ENCODE measurements around the gene PCGF5.

PCGF5 gene

GRCh38 chr10:91198781-91199180 lies 21.7 kb upstream of the PCGF5 start:
- H3K27ac ChIP-seq (ENCODE audit: low read depth, low read length): no peak overlapping the region
- H3K4me3 ChIP-seq (ENCODE audit: low read length): no peak overlapping the region
- no peak overlapping the region for H3K4me2 ChIP-seq (ENCODE audit: low read length)

GRCh38 chr10:91200314-91201212 lies 19.9 kb upstream of the PCGF5 start:
- Histone ChIP-seq H3K27me3 (ENCODE audit: control insufficient read depth, low read length) (no peaks in the 10 kb centered on the region), H3F3A (ENCODE audit: control insufficient read depth, insufficient read depth) (no peaks in the 10 kb centered on the region; the same call in 1 of the 2 replicates), H3K79me2 (ENCODE audit: control insufficient read depth, low read length) (peaks cover 93% of the 10 kb centered on the region), H3K27ac (ENCODE audit: low read depth, low read length) (no peak overlapping the region), H3K9me2 (replicated peaks; ENCODE audit: control insufficient read depth, low read length) (no peaks in the 10 kb centered on the region), H4K20me1 (ENCODE audit: control insufficient read depth, insufficient read depth, low read depth, low read length) (no peaks in the 10 kb centered on the region), H3K9me3 (ENCODE audit: control insufficient read depth, insufficient read depth, low read length) (no peaks in the 10 kb centered on the region), H3K4me3 (ENCODE audit: low read length) (peak overlapping the region; percentile 37), H3K4me1 (ENCODE audit: control insufficient read depth, low read length) (peaks cover 50% of the 10 kb centered on the region), H3K4me2 (ENCODE audit: low read length) (peak overlapping the region; percentile 61), H3K36me3 (ENCODE audit: control insufficient read depth, low read length) (no peaks in the 10 kb centered on the region)
- no peak for TF ChIP-seq CTCF (IDR thresholded peaks at IDR 0.05; ENCODE audit: low read depth, low read length, poor library complexity, severe bottlenecking)
- TF ChIP-seq EZH2phosphoT487 (IDR thresholded peaks at IDR 0.05; ENCODE audit: borderline replicate concordance, low read length): no peak

More at GRCh38 chr10:91198781-91199180, 21.7 kb upstream of the PCGF5 start:
- H3K9me2 ChIP-seq (replicated peaks; ENCODE audit: control insufficient read depth, low read length): no peaks in the 10 kb centered on the region
- peaks cover 90% of the 10 kb centered on the region for H3K79me2 ChIP-seq (ENCODE audit: control insufficient read depth, low read length)
- H3K4me1 ChIP-seq (ENCODE audit: control insufficient read depth, low read length): peaks cover 46% of the 10 kb centered on the region
- H3K36me3 ChIP-seq (ENCODE audit: control insufficient read depth, low read length): no peaks in the 10 kb centered on the region
- no peaks in the 10 kb centered on the region for H4K20me1 ChIP-seq (ENCODE audit: control insufficient read depth, insufficient read depth, low read depth, low read length)
- H3K9me3 ChIP-seq (ENCODE audit: control insufficient read depth, insufficient read depth, low read length): no peaks in the 10 kb centered on the region
- no peaks in the 10 kb centered on the region for H3K27me3 ChIP-seq (ENCODE audit: control insufficient read depth, low read length)
- no peak for TF ChIP-seq CTCF (IDR thresholded peaks at IDR 0.05; ENCODE audit: low read depth, low read length, poor library complexity, severe bottlenecking)
- TF ChIP-seq EZH2phosphoT487 (IDR thresholded peaks at IDR 0.05; ENCODE audit: borderline replicate concordance, low read length): no peak
- no peaks in the 10 kb centered on the region; the same call in 1 of the 2 replicates for H3F3A ChIP-seq (ENCODE audit: control insufficient read depth, insufficient read depth)

- Histone ChIP-seq H3K4me1 (ENCODE audit: control insufficient read depth, low read length) (peaks cover 49% of the 10 kb centered on the region), H3F3A (ENCODE audit: control insufficient read depth, insufficient read depth) (no peaks in the 10 kb centered on the region; the same call in 1 of the 2 replicates), H3K4me3 (ENCODE audit: low read length) (peak overlapping the region; percentile 37), H3K27me3 (ENCODE audit: control insufficient read depth, low read length) (no peaks in the 10 kb centered on the region), H3K9me2 (replicated peaks; ENCODE audit: control insufficient read depth, low read length) (no peaks in the 10 kb centered on the region), H3K79me2 (ENCODE audit: control insufficient read depth, low read length) (peaks cover 92% of the 10 kb centered on the region), H3K27ac (ENCODE audit: low read depth, low read length) (no peak overlapping the region), H3K4me2 (ENCODE audit: low read length) (peak overlapping the region; percentile 61), H3K36me3 (ENCODE audit: control insufficient read depth, low read length) (no peaks in the 10 kb centered on the region), H4K20me1 (ENCODE audit: control insufficient read depth, insufficient read depth, low read depth, low read length) (no peaks in the 10 kb centered on the region), H3K9me3 (ENCODE audit: control insufficient read depth, insufficient read depth, low read length) (no peaks in the 10 kb centered on the region)
- TF ChIP-seq CTCF (IDR thresholded peaks at IDR 0.05; ENCODE audit: low read depth, low read length, poor library complexity, severe bottlenecking) (no peak), EZH2phosphoT487 (IDR thresholded peaks at IDR 0.05; ENCODE audit: borderline replicate concordance, low read length) (no peak)
Measured at GRCh38 chr10:91201213-91201996, 19.1 kb upstream of the PCGF5 start.

Data from DOHH2 (cell line).